ENCODE measurements around the gene CPT1B. TPM values are rescaled to one million over a fixed set of nuclear protein-coding genes. Genes with fewer than 3 reads are reported as not detected.
A peak's percentile ranks its signal among the peaks of the same experiment; 100 is the strongest.

Gene CPT1B
- total RNA-seq, 1 donor from 2014 or later: 370 TPM

GRCh38 chr22:50600538-50600937, 22.3 kb upstream of the CPT1B start, which contains the start of gene MAPK8IP2:
MAPK8IP2 (plus strand) TSS chr22:50600793; CDS start chr22:50600819, 26 bp downstream.
- ATAC-seq (no peak), DNase-seq (ENCODE audit: missing footprints) (no peak)
- intact Hi-C loops (cut with DNase I): no loop called here

DNA sequence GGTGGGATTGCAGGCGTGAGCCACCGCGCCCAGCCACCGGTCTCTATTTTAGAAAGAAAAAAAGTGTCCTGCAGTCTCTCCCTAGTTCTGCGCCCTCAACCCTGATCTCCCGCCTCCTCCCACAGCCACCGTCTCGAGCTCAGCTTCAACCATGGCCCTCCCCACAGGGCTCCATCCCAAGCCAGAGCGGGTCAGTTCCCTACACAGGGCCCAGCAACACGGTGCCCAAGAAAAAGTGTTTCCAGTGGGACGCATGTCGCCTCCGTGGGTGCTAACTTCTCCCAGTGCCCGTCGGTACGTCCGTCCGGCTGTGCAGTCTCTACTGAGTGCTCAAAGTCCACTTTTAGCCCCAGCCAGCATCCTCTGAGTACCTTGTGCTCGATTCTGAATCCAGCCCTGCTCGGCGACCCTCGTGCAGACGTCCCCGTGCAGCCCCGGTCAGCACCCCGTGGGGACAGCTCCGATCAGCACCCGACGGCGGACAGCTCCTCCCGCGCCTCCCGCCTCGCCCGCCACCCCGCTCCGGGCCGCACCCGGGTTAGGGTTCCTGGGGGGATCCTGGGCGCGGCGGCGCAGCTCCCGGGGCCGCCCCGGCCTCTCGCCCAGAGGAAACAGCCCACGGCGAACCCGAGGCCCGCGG, 21.7 kb upstream of the CPT1B start:
- DNase-seq (ENCODE audit: missing footprints) (no peak), ATAC-seq (peak; percentile 71)
- intact Hi-C loops (cut with DNase I): no loop called here

- no peak for ATAC-seq
- DNase-seq (ENCODE audit: missing footprints): no peak
- intact Hi-C loops (cut with DNase I): no loop called here
Measured at GRCh38 chr22:50597097-50597496, 18.9 kb upstream of the CPT1B start.

DNA sequence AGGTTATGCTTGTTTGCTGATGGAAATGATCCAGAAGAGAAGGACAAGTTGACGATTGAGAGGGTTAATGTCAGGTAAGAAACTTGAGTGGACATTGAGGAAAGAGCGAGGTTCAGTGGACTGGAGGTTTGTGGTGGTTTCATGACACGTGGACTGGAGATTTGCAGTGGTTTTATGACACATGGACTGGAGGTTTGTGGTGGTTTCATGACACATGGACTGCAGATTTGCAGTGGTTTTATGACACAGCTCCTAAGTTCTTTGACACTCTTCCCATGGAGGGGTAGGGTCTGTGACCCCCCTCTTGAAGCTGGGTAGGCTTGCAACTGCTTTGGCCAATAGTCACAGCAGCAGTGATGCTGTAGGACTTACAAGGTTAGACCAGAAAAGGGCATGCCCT, 17.0 kb upstream of the CPT1B start:
- intact Hi-C loops (cut with DNase I): no loop called here
- DNase-seq (ENCODE audit: missing footprints) (no peak), ATAC-seq (no peak)

DNA sequence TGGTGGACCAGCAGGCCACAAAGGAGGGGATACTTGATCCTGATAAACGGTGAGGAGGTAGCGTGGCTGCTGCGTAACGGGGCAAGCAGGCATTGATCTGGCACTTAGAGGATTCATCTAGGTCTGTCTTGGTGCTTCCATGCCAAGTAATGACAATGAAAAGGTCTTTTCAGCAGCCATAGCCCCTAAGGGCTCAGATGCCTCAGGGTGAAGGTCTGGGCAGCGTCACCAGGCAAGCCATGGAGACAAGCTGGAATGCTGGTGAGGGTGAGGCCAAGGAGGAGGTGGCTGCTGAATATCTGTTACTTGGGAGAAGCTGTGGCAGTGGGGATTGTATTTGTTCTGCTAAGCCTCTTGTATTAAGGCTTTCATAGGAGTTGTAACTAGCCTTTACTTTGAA, 9.2 kb upstream of the CPT1B start:
- DNase-seq (ENCODE audit: missing footprints) (no peak), ATAC-seq (no peak)
- intact Hi-C loops (cut with DNase I): no loop called here

- intact Hi-C loops (cut with DNase I): no loop called here
- ATAC-seq (no peak), DNase-seq (ENCODE audit: missing footprints) (no peak)
Measured at GRCh38 chr22:50586416-50586815, 8.2 kb upstream of the CPT1B start.

DNA sequence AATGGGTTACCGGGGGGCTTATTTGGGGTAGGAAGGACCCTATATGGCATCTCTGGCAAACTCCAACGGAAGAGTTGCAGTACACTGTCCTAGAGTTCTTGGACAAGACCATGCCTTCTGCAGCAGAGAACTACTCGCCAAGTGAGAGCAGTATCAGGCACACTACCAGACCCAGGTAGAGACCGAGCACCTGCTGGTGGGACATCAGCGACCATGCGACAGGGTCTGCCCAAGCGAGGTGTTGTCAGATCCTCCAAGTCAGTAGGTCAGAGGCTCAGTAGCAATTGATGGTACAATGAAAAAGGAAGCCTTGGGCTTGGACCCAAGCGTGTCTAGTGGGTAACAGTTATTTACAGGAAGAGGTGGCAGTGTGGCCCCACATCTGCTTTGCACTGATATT, 7.6 kb upstream of the CPT1B start:
- no peak for DNase-seq (ENCODE audit: missing footprints)
- intact Hi-C loops (cut with DNase I): no loop called here
- no peak for ATAC-seq

- intact Hi-C loops (cut with DNase I): no loop called here
- ATAC-seq (no peak), DNase-seq (ENCODE audit: missing footprints) (no peak)
Measured at GRCh38 chr22:50585238-50585637, 7.0 kb upstream of the CPT1B start.

DNA sequence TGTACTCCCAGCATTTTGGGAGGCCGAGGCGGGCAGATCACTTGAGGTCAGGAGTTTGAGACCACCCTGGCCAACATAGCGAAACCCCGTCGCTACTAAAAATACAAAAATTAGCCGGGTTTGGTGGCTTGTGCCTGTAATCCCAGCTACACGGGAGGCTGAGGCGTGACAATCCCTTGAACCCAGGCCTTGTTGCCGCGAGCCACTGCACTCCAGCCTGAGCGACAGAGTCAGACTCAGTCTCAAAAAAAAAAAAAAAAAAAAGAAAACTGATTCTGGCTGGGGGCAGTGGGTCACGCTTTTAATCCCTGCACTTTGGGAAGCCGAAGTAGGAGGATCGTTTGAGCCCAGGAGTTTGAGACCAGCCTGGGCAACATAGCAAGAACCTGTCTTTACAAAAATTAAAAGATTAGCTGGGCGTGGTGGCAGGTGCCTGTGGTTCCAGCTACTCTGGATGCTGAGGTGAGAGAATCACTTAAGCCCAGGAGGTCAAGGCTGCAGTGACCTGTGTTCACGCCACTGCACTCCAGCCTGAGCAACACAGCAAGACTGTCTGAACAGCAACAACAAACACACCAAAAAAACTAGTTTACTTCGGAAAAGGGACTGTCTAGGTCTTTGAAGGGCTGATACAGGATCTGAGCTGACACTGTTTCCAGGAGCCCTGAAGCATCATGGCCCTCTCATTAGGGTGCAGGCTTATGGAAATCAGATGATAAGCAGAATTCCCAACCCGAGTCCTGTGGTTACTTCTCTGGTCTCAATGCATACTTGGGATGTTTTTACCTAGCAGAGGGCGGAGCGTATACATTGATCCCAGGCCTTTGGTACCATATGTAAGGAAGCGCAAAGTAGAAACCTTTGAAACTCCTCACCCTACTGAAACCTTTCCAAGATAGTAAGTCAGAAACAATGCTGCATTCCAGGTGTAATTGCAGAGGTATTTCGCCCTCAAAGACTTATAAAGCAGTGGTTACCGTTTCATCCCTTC, 6.2 kb upstream of the CPT1B start:
- intact Hi-C loops (cut with DNase I): loop anchor here (5.0 kb wide), 1 partner anchor 77 kb away; the partner anchor contains the start of genes LMF2 and NCAPH2
- no peak for DNase-seq (ENCODE audit: missing footprints)
- ATAC-seq: no peak

DNA sequence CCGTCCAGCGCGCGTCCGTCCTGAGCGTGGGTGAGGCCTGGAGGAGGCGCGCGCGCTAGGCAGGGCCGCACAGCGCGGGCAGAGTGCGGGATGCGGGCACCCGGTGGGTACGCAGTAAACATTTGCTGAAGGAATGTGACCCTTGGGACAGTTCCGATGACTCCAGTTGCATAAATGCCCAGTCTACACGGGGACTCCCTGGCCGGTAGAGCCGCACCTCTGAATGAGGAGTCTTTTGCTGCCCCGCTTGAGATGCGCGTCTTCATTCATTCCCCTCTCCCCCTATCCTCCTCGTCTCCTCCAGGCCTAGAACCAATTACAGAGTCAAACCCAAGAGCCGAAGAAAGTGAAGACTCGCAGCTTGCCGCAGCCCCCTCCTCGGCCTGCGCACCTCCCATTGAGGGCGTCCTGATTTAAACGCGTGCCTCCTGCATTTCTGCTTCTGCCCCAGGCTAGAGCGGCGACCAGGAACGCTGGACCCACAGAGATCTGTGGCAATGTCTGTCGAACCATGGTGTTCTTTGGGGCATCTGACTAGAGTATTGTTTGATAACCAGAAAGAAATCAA, 5.2 kb upstream of the CPT1B start:
- ATAC-seq: peak; percentile 16
- no peak for DNase-seq (ENCODE audit: missing footprints)

DNA sequence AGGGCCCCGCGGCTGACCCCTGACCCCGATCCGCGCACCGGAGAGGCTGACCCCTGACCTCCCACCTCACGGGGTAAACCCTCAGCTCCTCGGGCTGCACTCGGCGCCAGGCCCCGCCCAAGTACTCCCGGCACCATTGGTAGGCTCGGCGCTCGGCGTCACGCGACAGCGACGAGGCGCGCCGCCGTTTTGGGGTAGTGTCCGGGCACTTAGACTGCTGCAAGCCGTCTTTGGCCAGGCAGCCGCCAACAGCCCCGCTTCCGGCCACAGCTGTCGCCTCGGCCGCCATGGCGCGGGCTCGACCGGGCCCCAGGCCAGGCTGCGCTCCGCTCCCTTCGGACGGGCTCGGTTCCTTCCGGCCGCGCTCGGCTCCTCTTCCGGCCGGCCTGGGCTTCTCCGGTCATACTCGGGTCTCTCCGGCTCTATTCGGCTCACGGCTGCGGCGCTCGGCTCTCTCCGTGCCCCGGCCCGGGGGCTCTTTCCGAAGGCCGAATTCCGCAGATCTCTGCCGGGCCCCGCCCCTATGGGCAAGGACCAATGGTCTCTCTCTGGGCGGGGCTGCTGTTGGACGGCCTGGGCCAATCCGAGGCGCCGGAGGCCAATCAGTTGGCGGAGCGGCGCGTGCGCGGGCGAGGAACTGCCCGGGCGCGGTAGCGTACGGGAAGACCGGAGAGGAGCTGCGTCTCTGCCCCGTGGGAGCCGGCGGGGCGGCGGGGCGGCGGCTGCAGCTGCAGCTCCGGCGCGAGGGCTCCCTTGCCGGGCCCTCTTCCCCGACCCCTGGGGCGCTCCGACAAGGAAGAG, 4.5 kb upstream of the CPT1B start, which contains the start of gene CHKB:
CHKB (minus strand) TSS at position 357 of the 801 bp plus-strand sequence; CDS start at position 289, 68 bp downstream.
- DNase-seq (ENCODE audit: missing footprints) (peak; percentile 99), ATAC-seq (peak; percentile 96)
- intact Hi-C loops (cut with DNase I): loop anchor here (5.0 kb wide), 1 partner anchor 75 kb away; the partner anchor contains the start of genes LMF2 and NCAPH2

More for the DNA sequence above, 5.2 kb upstream of the CPT1B start:
- intact Hi-C loops (cut with DNase I): loop anchor here (5.0 kb wide), 1 partner anchor 76 kb away; the partner anchor contains the start of genes LMF2 and NCAPH2

- DNase-seq (ENCODE audit: missing footprints) (peak; percentile 78), ATAC-seq (no peak)
- intact Hi-C loops (cut with DNase I): loop anchor here (5.0 kb wide), 1 partner anchor 75 kb away; the partner anchor contains the start of genes LMF2 and NCAPH2
Measured at GRCh38 chr22:50581950-50582492, 3.8 kb upstream of the CPT1B start.

GRCh38 chr22:50581031-50581949, 3.1 kb upstream of the CPT1B start:
- intact Hi-C loops (cut with DNase I): loop anchor here (5.0 kb wide), 1 partner anchor 74 kb away; the partner anchor contains the start of genes LMF2 and NCAPH2
- no peak for ATAC-seq
- DNase-seq (ENCODE audit: missing footprints): no peak

DNA sequence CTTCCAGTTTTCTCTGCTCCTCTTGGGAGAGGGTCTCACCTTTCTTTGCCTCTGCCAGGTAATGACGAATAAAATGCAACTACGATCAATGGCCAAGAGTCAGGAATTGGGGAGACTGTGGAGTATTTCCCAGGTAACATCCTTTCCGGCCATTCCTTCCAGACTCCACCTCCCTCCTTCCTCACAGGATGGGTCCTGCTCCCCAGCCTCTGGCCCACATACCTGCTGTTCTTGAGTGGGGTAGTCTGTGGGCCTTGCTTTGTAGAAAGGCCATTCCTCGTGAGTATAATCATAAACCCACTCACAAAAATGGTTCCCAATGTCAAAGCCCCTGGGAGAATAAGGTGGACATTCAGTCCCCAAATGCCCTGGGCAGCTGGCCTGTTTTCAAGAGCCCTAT, 1.5 kb upstream of the CPT1B start:
- no peak for ATAC-seq
- DNase-seq (ENCODE audit: missing footprints): no peak
- intact Hi-C loops (cut with DNase I): loop anchor here (5.0 kb wide), 1 partner anchor 72 kb away; the partner anchor contains the start of genes LMF2 and NCAPH2

DNA sequence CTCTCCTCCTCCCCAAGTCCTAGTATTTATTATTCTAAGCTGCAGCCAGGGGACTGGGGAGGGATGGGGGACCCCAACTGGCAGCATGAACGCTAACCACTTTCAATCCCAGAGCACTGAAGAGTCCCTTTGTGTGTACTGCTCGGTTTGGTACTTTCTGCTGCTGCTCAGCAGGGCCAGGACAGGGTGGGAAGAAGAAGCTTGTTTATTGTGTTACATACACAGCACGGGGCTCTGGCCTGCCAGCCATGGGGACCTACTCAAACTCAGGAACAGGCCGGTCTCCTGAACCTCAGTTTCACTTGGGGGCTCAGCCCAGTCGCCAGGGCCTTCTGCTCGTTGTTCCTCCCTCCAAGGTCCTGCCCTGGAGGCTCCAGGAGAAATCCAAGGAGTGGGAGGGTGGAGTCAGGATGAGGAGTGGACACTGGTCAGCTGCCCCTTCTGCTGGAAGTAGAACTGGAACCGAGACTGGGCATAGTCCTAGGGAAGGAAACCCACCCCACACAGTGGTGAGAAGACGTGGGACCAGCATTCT, 616 bp upstream of the CPT1B start:
- DNase-seq (ENCODE audit: missing footprints) (no peak), ATAC-seq (no peak)
- intact Hi-C loops (cut with DNase I): loop anchor here (1.0 kb wide), 1 partner anchor 16 kb away; no protein-coding TSS in a partner anchor

DNA sequence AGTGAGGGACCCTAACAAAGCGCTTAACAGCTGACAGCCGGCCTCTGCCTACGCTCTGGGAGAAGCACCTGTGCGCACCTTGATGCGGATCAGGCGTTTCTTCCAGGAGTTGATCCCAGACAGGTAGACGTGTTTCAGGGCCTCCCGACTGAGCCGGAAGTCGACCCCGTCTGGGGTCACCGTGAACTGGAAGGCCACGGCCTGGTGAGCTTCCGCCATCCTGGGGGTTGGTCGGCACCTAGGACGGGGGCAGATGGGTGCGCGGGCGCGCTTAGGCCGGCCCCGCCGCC, 585 bp downstream of the CPT1B start:
- intact Hi-C loops (cut with DNase I): loop anchor here (2.0 kb wide), 1 partner anchor 43 kb away; no protein-coding TSS in a partner anchor
- ATAC-seq (no peak), DNase-seq (ENCODE audit: missing footprints) (no peak)
